Brain microvascular endothelial cell (primary cell): ENCODE measurements around the gene BIK.

Experiments
- DNase-seq: peaks from one replicate; pipeline ENCODE4 v3.0.0-alpha.2; 2020
- H3K27ac ChIP-seq: fragments of 250-450 bp; sonication (Bioruptor Pico); 2 replicates; pipeline ENCODE4 v1.5.1; 2020; ENCODE audit warnings: mild to moderate bottlenecking, moderate library complexity
- H3K27me3 ChIP-seq: fragments of 250-450 bp; sonication (Bioruptor Pico); replicated peaks from 2 replicates; pipeline ENCODE4 v1.5.1; 2020; ENCODE audit warnings: mild to moderate bottlenecking
- H3K36me3 ChIP-seq: fragments of 250-450 bp; sonication (Bioruptor Pico); replicated peaks from 2 replicates; pipeline ENCODE4 v1.5.1; 2020; ENCODE audit warnings: mild to moderate bottlenecking
- H3K4me3 ChIP-seq: 2 replicates; pipeline ENCODE4 v1.5.1; 2011; ENCODE audit warnings: low read depth, mild to moderate bottlenecking, control low read depth, low read length, moderate library complexity
- in situ Hi-C: cut with HindIII; loops from 2 replicates; pipeline ENCODE4 v1.10.0; 2017; ENCODE audit warnings: low sequenced_read_pairs, low pct_ligation_motif_present
- TF ChIP-seq, protein P1 (sequence below): IDR thresholded peaks from 2 replicates; pipeline ENCODE4 v1.5.1; 2011; ENCODE audit warnings: low read depth, mild to moderate bottlenecking, moderate library complexity, low read length, control low read depth, inconsistent platforms; ENCODE audit errors: missing control alignments

The BIK gene

DNA sequence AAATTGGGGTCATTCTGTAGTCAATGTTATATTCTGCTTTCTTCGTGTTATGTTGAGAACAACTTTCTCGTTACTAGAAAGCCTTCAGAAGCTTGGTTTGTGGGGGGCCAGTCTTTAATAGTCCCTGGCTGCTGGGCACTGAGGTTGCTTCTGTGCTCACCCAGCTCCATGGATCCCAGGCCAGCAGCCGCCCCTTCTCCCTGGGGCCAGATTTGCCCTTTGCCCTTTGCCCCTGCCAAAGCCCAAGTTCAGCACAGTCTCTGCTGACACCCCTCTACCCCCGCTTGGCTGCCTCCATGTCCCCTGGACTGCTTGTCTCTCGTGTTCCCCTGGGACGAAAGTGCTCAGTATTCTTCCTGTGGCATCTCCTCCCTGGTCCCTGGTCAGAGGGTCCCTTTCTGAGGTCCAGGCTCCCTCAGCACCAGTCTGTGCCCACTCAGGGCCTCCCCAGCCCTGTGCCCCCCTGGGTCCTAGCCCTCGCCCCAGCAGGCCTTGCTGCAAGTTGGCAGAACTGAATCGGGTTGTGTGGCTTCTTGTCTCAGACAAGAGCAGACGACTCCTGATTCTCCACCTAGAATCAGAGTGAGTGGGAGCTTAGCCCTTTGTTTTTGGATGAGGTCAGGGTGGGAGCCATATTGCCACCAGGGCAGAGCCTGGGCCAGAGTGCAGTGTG lies 47.5 kb downstream of the BIK start:
- TF ChIP-seq, protein P1, sequence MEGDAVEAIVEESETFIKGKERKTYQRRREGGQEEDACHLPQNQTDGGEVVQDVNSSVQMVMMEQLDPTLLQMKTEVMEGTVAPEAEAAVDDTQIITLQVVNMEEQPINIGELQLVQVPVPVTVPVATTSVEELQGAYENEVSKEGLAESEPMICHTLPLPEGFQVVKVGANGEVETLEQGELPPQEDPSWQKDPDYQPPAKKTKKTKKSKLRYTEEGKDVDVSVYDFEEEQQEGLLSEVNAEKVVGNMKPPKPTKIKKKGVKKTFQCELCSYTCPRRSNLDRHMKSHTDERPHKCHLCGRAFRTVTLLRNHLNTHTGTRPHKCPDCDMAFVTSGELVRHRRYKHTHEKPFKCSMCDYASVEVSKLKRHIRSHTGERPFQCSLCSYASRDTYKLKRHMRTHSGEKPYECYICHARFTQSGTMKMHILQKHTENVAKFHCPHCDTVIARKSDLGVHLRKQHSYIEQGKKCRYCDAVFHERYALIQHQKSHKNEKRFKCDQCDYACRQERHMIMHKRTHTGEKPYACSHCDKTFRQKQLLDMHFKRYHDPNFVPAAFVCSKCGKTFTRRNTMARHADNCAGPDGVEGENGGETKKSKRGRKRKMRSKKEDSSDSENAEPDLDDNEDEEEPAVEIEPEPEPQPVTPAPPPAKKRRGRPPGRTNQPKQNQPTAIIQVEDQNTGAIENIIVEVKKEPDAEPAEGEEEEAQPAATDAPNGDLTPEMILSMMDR, result no peak
- Histone ChIP-seq H3K36me3 (peaks cover 43% of the 10 kb centered on the region), H3K27ac (no peak overlapping the region), H3K27me3 (no peaks in the 10 kb centered on the region), H3K4me3 (no peak overlapping the region)
- no peak for DNase-seq
- in situ Hi-C loops, result no loop called here

DNA sequence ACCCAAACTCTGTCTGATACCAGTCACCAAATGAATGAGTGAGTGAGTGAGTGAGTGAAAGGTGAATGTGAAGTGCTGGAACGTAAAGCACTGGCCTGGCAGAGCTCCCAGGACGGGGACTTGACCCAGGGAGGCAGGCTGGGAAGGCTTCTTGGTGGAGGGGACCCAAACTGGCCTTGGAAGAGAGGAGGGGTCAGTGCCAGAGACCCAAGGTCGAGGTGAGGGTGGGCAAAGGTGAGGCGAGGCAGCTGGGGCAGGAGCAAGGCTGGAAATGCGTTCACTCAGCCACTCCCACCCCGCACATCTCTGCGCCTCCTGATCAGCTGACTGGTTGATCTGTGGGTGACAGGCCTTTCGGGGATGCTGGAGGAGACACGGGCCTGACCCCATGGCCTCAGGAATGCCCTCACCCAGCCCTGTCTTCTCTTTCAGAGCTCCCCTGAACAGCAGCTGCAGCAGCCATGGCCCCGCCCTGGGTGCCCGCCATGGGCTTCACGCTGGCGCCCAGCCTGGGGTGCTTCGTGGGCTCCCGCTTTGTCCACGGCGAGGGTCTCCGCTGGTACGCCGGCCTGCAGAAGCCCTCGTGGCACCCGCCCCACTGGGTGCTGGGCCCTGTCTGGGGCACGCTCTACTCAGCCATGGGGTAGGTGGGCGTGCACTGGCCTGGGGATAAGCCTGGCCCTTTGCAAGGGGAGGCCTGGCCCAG lies 48.4 kb downstream of the BIK start:
- Histone ChIP-seq H3K36me3 (peaks cover 43% of the 10 kb centered on the region), H3K27me3 (no peaks in the 10 kb centered on the region), H3K4me3 (no peak overlapping the region), H3K27ac (no peak overlapping the region)
- TF ChIP-seq, protein P1, result no peak
- in situ Hi-C loops, result no loop called here
- DNase-seq, result no peak

DNA sequence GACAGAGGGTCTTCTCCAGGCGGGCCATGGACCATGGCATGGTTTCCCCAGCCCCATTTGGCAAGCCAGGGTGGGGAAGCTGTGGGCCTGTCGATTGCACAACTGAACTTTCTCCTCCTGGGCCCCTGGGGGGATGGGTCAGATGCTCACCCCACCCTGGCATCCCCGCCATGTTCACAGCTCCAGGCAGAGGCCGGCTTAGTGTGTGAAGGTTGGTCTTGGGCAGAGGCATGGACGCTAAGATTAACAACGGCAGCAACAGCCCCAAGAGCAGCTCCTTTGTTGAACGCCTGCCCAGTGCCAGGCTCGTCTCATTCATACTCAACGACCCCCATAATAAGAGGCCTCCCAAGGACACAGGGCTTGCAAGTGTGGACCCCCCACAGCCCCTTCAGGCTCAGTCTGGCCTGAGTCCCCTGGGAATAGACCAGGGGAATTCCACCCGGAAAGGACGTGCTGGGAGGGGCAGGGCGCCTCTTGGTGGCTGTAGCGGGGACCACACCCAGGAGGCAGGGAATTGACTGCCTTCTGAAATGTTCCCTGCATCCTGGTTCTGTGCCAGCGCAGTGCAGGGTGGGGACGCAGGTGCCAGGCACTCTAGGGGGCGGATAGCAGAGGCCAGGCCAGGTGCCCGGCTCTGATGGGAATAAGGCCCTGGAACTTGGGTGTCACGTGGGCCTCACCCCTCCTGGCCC lies 49.1 kb downstream of the BIK start:
- TF ChIP-seq, protein P1, result peak; percentile 50
- DNase-seq, result no peak
- Histone ChIP-seq H3K4me3 (no peak overlapping the region), H3K36me3 (peaks cover 43% of the 10 kb centered on the region), H3K27me3 (no peaks in the 10 kb centered on the region), H3K27ac (no peak overlapping the region)
- in situ Hi-C loops, result no loop called here

DNA sequence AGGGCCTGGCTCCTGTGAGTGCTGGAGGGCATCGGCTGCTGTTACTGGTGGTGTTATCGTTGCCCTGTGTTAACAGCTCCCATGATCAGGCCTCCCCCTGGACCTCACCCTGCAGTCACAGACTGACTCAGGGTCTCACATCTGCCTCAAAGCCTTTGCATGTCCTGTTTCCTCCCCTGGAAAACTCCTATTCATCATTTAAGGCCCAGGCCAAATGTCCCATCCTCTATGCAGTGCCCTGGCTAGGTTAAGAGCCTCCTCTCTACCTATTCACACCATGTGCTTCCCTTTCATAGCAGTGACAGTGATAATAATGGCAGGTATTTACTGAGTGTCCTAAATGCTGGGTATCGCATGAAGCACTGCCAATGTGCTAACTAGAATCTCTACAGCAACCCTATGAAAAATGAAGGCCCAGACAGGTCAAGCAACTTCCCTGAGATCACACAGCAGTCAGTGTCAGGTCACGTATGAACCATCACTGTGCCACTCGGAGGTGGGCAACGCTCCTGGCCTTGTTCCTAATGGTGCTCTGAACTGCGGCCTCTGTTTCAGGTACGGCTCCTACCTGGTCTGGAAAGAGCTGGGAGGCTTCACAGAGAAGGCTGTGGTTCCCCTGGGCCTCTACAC lies 50.1 kb downstream of the BIK start:
- in situ Hi-C loops, result no loop called here
- DNase-seq, result no peak
- no peak overlapping the region for H3K4me3 ChIP-seq
- TF ChIP-seq, protein P1, result no peak
- H3K36me3 ChIP-seq, result peaks cover 37% of the 10 kb centered on the region
- no peaks in the 10 kb centered on the region for H3K27me3 ChIP-seq
- no peak overlapping the region for H3K27ac ChIP-seq

- in situ Hi-C loops, result no loop called here
- H3K4me3 ChIP-seq, result no peak overlapping the region
- H3K36me3 ChIP-seq, result peaks cover 29% of the 10 kb centered on the region
- no peak overlapping the region for H3K27ac ChIP-seq
- TF ChIP-seq, protein P1, result no peak
- DNase-seq, result no peak
- H3K27me3 ChIP-seq, result no peaks in the 10 kb centered on the region
These were observed 52.0 kb downstream of the BIK start for GRCh38 chr22:43162412-43163150.
